Measurements from ENCODE around the gene LGR4. TPM values are rescaled to one million over a fixed set of nuclear protein-coding genes. Genes with fewer than 3 reads are reported as not detected.

LGR4 gene
- total RNA-seq, 4 donors from 2014 or later = 18.1 to 31.5 (median 26.1) TPM

- ATAC-seq (ENCODE audit: low FRiP score) (no peak), DNase-seq (ENCODE audit: low spot score) (no peak)
- no peak for TF ChIP-seq CTCF (IDR thresholded peaks at IDR 0.05)
Measured at GRCh38 chr11:27466363-27466762, 6.2 kb downstream of the LGR4 start.

GRCh38 chr11:27465629-27466028 lies 7.0 kb downstream of the LGR4 start:
- ATAC-seq (ENCODE audit: low FRiP score) (no peak), DNase-seq (ENCODE audit: low spot score) (no peak)
- no peak for TF ChIP-seq CTCF (IDR thresholded peaks at IDR 0.05)

GRCh38 chr11:27464909-27465308 lies 7.7 kb downstream of the LGR4 start:
- ATAC-seq (ENCODE audit: low FRiP score) (no peak), DNase-seq (ENCODE audit: low spot score) (no peak)
- TF ChIP-seq CTCF (IDR thresholded peaks at IDR 0.05) = no peak

- ATAC-seq (ENCODE audit: low FRiP score) = peak; percentile 75
- TF ChIP-seq CTCF (IDR thresholded peaks at IDR 0.05) = no peak
Measured at GRCh38 chr11:27464289-27464696, 8.3 kb downstream of the LGR4 start.

GRCh38 chr11:27462543-27462942 lies 10.0 kb downstream of the LGR4 start:
- DNase-seq (ENCODE audit: low spot score) = no peak
- no peak for ATAC-seq (ENCODE audit: low FRiP score)
- no peak for TF ChIP-seq CTCF (IDR thresholded peaks at IDR 0.05)

More at GRCh38 chr11:27464289-27464696, 8.3 kb downstream of the LGR4 start:
- DNase-seq (ENCODE audit: low spot score) = no peak

- no peak for ATAC-seq (ENCODE audit: low FRiP score)
- TF ChIP-seq CTCF (IDR thresholded peaks at IDR 0.05) = no peak
Measured at GRCh38 chr11:27460158-27460978, 12.2 kb downstream of the LGR4 start.

GRCh38 chr11:27459191-27459590 lies 13.4 kb downstream of the LGR4 start:
- TF ChIP-seq CTCF (IDR thresholded peaks at IDR 0.05) = no peak
- ATAC-seq (ENCODE audit: low FRiP score) = no peak
- DNase-seq (ENCODE audit: low spot score) = no peak

More at GRCh38 chr11:27460158-27460978, 12.2 kb downstream of the LGR4 start:
- no peak for DNase-seq (ENCODE audit: low spot score)
